GM12875 (cell line): Measurements from ENCODE around the gene FOXN4.

Source experiments
- H3K4me3 ChIP-seq: one replicate; pipeline ENCODE4 v1.5.1; 2011; ENCODE audit warnings: low read depth, low read length, control low read depth
- CTCF ChIP-seq: IDR thresholded peaks from 2 replicates; pipeline ENCODE4 v1.5.1; 2011; ENCODE audit warnings: low read depth, mild to moderate bottlenecking, control low read depth, inconsistent platforms, low read length, moderate library complexity, borderline replicate concordance; ENCODE audit not compliant: insufficient read depth

Gene FOXN4

DNA sequence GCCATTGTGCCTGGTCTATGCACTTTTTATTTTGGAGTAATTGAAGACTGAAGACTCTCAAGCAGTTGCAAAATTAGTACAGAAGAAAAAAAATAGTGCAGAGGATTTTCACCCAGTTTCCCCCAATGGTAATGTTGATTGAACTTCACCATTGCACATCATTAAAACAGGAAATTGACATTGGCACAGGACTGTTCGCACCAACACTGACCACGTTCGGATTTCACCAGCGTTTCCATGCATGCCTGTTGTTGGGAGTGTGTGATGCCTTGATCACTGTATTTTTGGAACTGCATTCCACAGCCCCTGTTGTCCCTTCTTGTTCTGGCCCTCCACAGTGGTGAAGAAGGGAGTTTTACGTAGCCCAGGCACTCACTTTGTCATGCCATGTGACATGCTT is 67.1 kb downstream of the FOXN4 start:
- TF ChIP-seq CTCF = no peak
- no peak overlapping the region for H3K4me3 ChIP-seq

DNA sequence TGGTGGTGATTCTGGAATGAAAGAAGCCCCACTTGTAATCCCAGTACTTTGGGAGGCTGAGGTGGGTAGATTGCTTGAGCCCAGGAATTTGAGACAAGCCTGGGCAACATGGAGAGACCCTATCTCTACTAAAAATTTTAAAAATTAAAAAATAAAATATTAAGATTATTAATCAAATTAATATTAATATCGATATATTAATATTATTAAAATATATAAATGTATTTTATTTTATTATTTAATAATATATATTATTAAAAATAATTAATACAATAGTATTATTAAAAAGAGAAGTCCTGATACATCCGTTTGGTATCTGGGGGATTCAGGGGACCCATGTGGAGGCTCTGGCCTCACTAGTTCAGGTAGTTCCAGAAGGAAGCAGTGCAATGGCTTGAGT is 68.7 kb downstream of the FOXN4 start:
- no peak for TF ChIP-seq CTCF
- no peak overlapping the region for H3K4me3 ChIP-seq

DNA sequence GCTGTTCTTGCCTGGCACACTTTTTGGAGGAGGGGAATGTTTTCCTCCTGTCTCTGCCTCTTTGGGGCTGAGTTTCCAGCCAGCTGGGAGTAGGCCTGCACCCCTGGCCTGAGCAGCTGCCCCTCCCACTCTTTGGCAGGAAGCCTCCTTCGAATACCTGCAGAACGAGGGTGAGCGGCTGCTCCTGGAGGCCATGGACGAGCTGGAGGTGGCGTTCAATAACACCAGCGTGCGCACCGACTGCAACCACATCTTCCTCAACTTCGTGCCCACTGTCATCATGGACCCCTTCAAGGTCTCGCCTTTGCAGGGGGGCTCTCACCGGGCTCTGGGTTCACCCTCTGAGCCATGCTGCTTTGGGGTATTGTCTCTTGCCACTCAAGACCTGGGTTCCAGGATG is 69.4 kb downstream of the FOXN4 start:
- TF ChIP-seq CTCF = no peak

GRCh38 chr12:109239179-109239578 is 69.9 kb downstream of the FOXN4 start:
- no peak for TF ChIP-seq CTCF
- H3K4me3 ChIP-seq = no peak overlapping the region

More for the DNA sequence above, 69.4 kb downstream of the FOXN4 start:
- H3K4me3 ChIP-seq = no peak overlapping the region

DNA sequence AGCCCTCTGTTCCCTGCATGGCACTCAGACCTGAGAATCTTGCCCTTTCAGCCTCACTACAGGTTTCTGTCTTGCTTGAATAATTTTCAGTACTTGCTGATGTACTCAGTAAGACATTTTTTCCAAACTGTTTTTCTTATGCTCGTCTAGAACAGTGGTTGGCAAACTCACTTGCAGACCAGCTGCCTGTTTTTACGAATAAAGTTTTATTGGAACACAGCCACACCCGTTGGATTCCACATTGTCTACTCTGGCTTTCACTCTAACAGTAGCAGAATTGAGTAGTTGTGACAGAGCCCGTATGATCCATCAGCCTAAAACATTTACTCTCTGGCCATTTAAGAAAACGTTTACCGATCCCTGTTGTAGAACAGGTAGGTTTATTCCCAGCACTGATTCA is 72.8 kb downstream of the FOXN4 start:
- no peak overlapping the region for H3K4me3 ChIP-seq
- no peak for TF ChIP-seq CTCF

- no peak for TF ChIP-seq CTCF
Measured at GRCh38 chr12:109234012-109234411, 75.1 kb downstream of the FOXN4 start.

DNA sequence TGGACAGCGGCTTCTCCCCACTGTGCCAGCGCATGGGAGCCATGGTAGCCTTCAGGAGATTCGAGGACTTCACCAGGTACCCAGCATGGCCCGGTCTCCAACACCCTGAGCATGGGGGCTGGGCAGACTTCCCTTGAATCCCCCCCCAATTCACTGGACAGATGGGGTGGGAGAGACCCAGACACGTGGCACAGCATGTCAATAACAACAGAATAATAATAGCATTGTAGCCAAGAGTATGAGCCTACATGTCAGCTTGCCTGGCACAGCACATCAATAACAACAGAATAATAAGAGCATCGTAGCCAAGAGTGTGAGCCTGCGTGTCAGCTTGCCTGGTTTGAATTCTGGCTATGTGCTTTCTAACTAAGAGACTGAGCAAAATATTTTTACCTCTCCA is 76.4 kb downstream of the FOXN4 start:
- H3K4me3 ChIP-seq = no peak overlapping the region
- TF ChIP-seq CTCF = no peak

More at GRCh38 chr12:109234012-109234411, 75.1 kb downstream of the FOXN4 start:
- H3K4me3 ChIP-seq = no peak overlapping the region
